CD4-positive, CD25-positive, alpha-beta regulatory T cell (primary cell): Measurements from ENCODE around the gene ZSCAN18. TPM values are rescaled to one million over a fixed set of nuclear protein-coding genes. Genes with fewer than 3 reads are reported as not detected.
"Not testable (repeated sequence)": the region's sequence is repeated elsewhere in the genome, so short reads cannot be mapped to it uniquely, and the experiment has no call there.

ENCODE experiments used
- ATAC-seq, 2 donors: fragments of 150-1000 bp; cut with Tn5 transposase; one replicate each; pipeline ENCODE4 v1.10.0; 2021; ENCODE audit warnings: low read depth in 2 of 2, moderate number of reproducible peaks in 2 of 2, moderate library complexity in 1 of 2
- DNase-seq, 3 donors: peaks; one replicate each; pipeline versions ENCODE4 v3.0.0 to v3.0.0-alpha.2; 2012 to 2022; ENCODE audit warnings: mixed read lengths in 1 of 3
- H3K27ac ChIP-seq: one replicate; pipeline ENCODE4 v1.7.0; 2013; ENCODE audit warnings: mild to moderate bottlenecking, low read length; ENCODE audit not compliant: insufficient read depth, poor library complexity, severe bottlenecking
- H3K27me3 ChIP-seq: one replicate; pipeline ENCODE4 v1.7.0; 2013; ENCODE audit warnings: low read length; ENCODE audit not compliant: control insufficient read depth, insufficient read depth
- H3K36me3 ChIP-seq: one replicate; pipeline ENCODE4 v1.7.0; 2013; ENCODE audit warnings: mild to moderate bottlenecking, low read length, moderate library complexity; ENCODE audit not compliant: control insufficient read depth, insufficient read depth
- H3K4me1 ChIP-seq: 2 replicates; pipeline ENCODE4 v1.7.0; 2013; ENCODE audit warnings: mild to moderate bottlenecking, low read length; ENCODE audit not compliant: insufficient read depth, control insufficient read depth, poor library complexity, severe bottlenecking
- H3K4me3 ChIP-seq: one replicate; pipeline ENCODE4 v1.7.0; 2013; ENCODE audit warnings: low read depth, mild to moderate bottlenecking, low read length, moderate library complexity
- H3K9me3 ChIP-seq, 2 experiments: 1 replicate in 1 of 2; 2 replicates in 1 of 2; pipeline ENCODE4 v1.7.0; 2013; ENCODE audit warnings: low read length in 2 of 2, mild to moderate bottlenecking in 1 of 2, moderate library complexity in 1 of 2; ENCODE audit not compliant: control insufficient read depth in 2 of 2
- H3K27ac Mint-ChIP-seq, 3 donors: one replicate each; pipeline ENCODE4 v1.8.0; 2020 to 2022; ENCODE audit warnings: mild to moderate bottlenecking in 3 of 3, mixed read lengths in 3 of 3, moderate library complexity in 2 of 3
- H3K27me3 Mint-ChIP-seq: one replicate; pipeline ENCODE4 v1.8.0; 2022; ENCODE audit warnings: mild to moderate bottlenecking, mixed read lengths
- H3K36me3 Mint-ChIP-seq: one replicate; pipeline ENCODE4 v1.8.0; 2020; ENCODE audit warnings: mixed read lengths
- H3K4me1 Mint-ChIP-seq, 4 donors: one replicate each; pipeline ENCODE4 v1.8.0; 2020 to 2022; ENCODE audit warnings: mixed read lengths in 4 of 4, mild to moderate bottlenecking in 1 of 4
- H3K4me3 Mint-ChIP-seq, 4 donors: one replicate each; pipeline ENCODE4 v1.8.0; 2020 to 2022; ENCODE audit warnings: mild to moderate bottlenecking in 4 of 4, mixed read lengths in 4 of 4, moderate library complexity in 3 of 4
- H3K9me3 Mint-ChIP-seq, 7 donors: one replicate each; pipeline ENCODE4 v1.8.0; 2020 to 2022; ENCODE audit warnings: mixed read lengths in 7 of 7, mild to moderate bottlenecking in 3 of 7, moderate library complexity in 2 of 7
- polyA plus RNA-seq, 4 donors: library from polyadenylated mRNA; unstranded; fragments of 300-500 nt; fragmentation: Illumina TruSeq; gene quantifications; one replicate each; pipeline ENCODE4 v1.2.3, GENCODE V29; 2021
- total RNA-seq: library from RNA; stranded (reverse); gene quantifications from one replicate; pipeline ENCODE4 v1.2.3, GENCODE V29; 2022

The ZSCAN18 gene
- total RNA-seq (13.4 TPM), polyA plus RNA-seq (10 to 100 TPM in 2 of 4 donors, 1 to 10 TPM in 2; 3.9 to 17.7 (median 12.0) TPM)

- Mint-ChIP-seq H3K9me3 (peaks cover 0 to 38% (median 12%) of the 10 kb centered on the region in 7 donors), H3K36me3 (peaks cover 12% of the 10 kb centered on the region), H3K27ac (peak within 1 kb of the TSS; percentile 100), H3K4me3 (peak within 1 kb of the TSS; percentile 81 to 95 (median 91)), H3K4me1 (peaks cover 5 to 20% (median 8%) of the 10 kb centered on the region in 4 donors), H3K27me3 (peaks cover 5% of the 10 kb centered on the region)
- DNase-seq = peak; percentile 85 to 97 (median 90)
- Histone ChIP-seq H3K4me3 (peak within 1 kb of the TSS; percentile 77), H3K27me3 (no peaks in the 10 kb centered on the region), H3K36me3 (peaks cover 4% of the 10 kb centered on the region), H3K27ac (peak within 1 kb of the TSS; percentile 99), H3K9me3 (peaks cover 25 to 69% of the 10 kb centered on the region in 2 experiments), H3K4me1 (peaks cover 12% of the 10 kb centered on the region)
- ATAC-seq = peak; percentile 96 to 97
Measured at GRCh38 chr19:58097781-58098681, at the start of gene ZSCAN18. ZSCAN18 (minus strand) TSS chr19:58098231; CDS start chr19:58090267, 7,964 bp downstream.

GRCh38 chr19:58147475-58147874 lies 49.4 kb upstream of the ZSCAN18 start:
- not testable (repeated sequence) for H3K27me3 ChIP-seq, H3K27ac Mint-ChIP-seq, H3K27me3 Mint-ChIP-seq, ATAC-seq, H3K4me3 Mint-ChIP-seq, H3K4me1 ChIP-seq, H3K27ac ChIP-seq, H3K4me3 ChIP-seq, H3K36me3 Mint-ChIP-seq, DNase-seq
- Mint-ChIP-seq H3K9me3 (peaks cover 0 to 39% (median 13%) of the 10 kb centered on the region in 7 donors), H3K4me1 (peaks cover 7 to 28% (median 14%) of the 10 kb centered on the region in 4 donors)
- Histone ChIP-seq H3K36me3 (peaks cover 10% of the 10 kb centered on the region), H3K9me3 (peaks cover 26 to 38% of the 10 kb centered on the region in 2 experiments)

GRCh38 chr19:58145849-58146248 lies 47.8 kb upstream of the ZSCAN18 start:
- peaks cover 21% of the 10 kb centered on the region for H3K36me3 ChIP-seq
- no peak overlapping the region for H3K4me3 ChIP-seq
- peaks cover 10% of the 10 kb centered on the region for H3K4me1 ChIP-seq
- no peaks in the 10 kb centered on the region for H3K27me3 Mint-ChIP-seq
- peaks cover 30 to 54% of the 10 kb centered on the region in 2 experiments for H3K9me3 ChIP-seq
- no peak overlapping the region for H3K27ac ChIP-seq
- peaks cover 3 to 44% (median 16%) of the 10 kb centered on the region in 7 donors for H3K9me3 Mint-ChIP-seq
- H3K4me3 Mint-ChIP-seq = peak overlapping the region in 2 of 4 donors; percentile 27 to 39
- DNase-seq (no peak), ATAC-seq (no peak)
- H3K27me3 ChIP-seq = no peaks in the 10 kb centered on the region
- H3K36me3 Mint-ChIP-seq = peaks cover 16% of the 10 kb centered on the region
- H3K4me1 Mint-ChIP-seq = peaks cover 4 to 18% (median 12%) of the 10 kb centered on the region in 4 donors
- no peak overlapping the region for H3K27ac Mint-ChIP-seq

GRCh38 chr19:58134244-58134643 lies 36.2 kb upstream of the ZSCAN18 start:
- H3K36me3 Mint-ChIP-seq = peaks cover 69% of the 10 kb centered on the region
- no peaks in the 10 kb centered on the region for H3K27me3 ChIP-seq
- peaks cover 78% of the 10 kb centered on the region for H3K36me3 ChIP-seq
- H3K27ac Mint-ChIP-seq = no peak overlapping the region
- H3K4me3 ChIP-seq = no peak overlapping the region
- no peaks in the 10 kb centered on the region for H3K4me1 ChIP-seq
- no peak for ATAC-seq
- no peak for DNase-seq
- H3K9me3 ChIP-seq = peaks cover 73 to 98% of the 10 kb centered on the region in 2 experiments
- peaks cover 0 to 84% (median 41%) of the 10 kb centered on the region in 7 donors for H3K9me3 Mint-ChIP-seq
- H3K27ac ChIP-seq = no peak overlapping the region
- no peaks in the 10 kb centered on the region for H3K4me1 Mint-ChIP-seq
- no peak overlapping the region for H3K4me3 Mint-ChIP-seq
- H3K27me3 Mint-ChIP-seq = no peaks in the 10 kb centered on the region

GRCh38 chr19:58129284-58129683 lies 31.3 kb upstream of the ZSCAN18 start:
- H3K9me3 Mint-ChIP-seq = peaks cover 0 to 90% (median 43%) of the 10 kb centered on the region in 7 donors
- peaks cover 77 to 98% of the 10 kb centered on the region in 2 experiments for H3K9me3 ChIP-seq
- H3K4me1 Mint-ChIP-seq = no peaks in the 10 kb centered on the region
- DNase-seq (no peak), ATAC-seq (no peak)
- H3K27me3 Mint-ChIP-seq = no peaks in the 10 kb centered on the region
- H3K27ac ChIP-seq = no peak overlapping the region
- H3K36me3 ChIP-seq = peaks cover 49% of the 10 kb centered on the region
- no peak overlapping the region for H3K4me3 Mint-ChIP-seq
- peak overlapping the region; percentile 9 for H3K4me3 ChIP-seq
- peaks cover 43% of the 10 kb centered on the region for H3K36me3 Mint-ChIP-seq
- H3K27ac Mint-ChIP-seq = no peak overlapping the region
- no peaks in the 10 kb centered on the region for H3K27me3 ChIP-seq
- H3K4me1 ChIP-seq = no peaks in the 10 kb centered on the region

GRCh38 chr19:58128041-58128685 lies 30.1 kb upstream of the ZSCAN18 start:
- ATAC-seq (no peak), DNase-seq (no peak)
- Histone ChIP-seq H3K4me3 (no peak overlapping the region), H3K27me3 (no peaks in the 10 kb centered on the region), H3K9me3 (peaks cover 73 to 98% of the 10 kb centered on the region in 2 experiments), H3K36me3 (peaks cover 38% of the 10 kb centered on the region), H3K4me1 (no peaks in the 10 kb centered on the region), H3K27ac (no peak overlapping the region)
- peaks cover 32% of the 10 kb centered on the region for H3K36me3 Mint-ChIP-seq
- H3K9me3 Mint-ChIP-seq = peaks cover 0 to 90% (median 37%) of the 10 kb centered on the region in 7 donors
- no peak overlapping the region for H3K27ac Mint-ChIP-seq
- H3K4me3 Mint-ChIP-seq = peak overlapping the region in 1 of 4 donors; percentile 9
- no peaks in the 10 kb centered on the region for H3K27me3 Mint-ChIP-seq
- no peaks in the 10 kb centered on the region for H3K4me1 Mint-ChIP-seq

- H3K36me3 Mint-ChIP-seq = peaks cover 5% of the 10 kb centered on the region
- H3K4me1 Mint-ChIP-seq = no peaks in the 10 kb centered on the region
- ATAC-seq = no peak
Measured at GRCh38 chr19:58123354-58123753, 25.3 kb upstream of the ZSCAN18 start.

More at GRCh38 chr19:58123354-58123753, 25.3 kb upstream of the ZSCAN18 start:
- H3K36me3 ChIP-seq = peaks cover 2% of the 10 kb centered on the region
- H3K9me3 Mint-ChIP-seq = peaks cover 4 to 92% (median 27%) of the 10 kb centered on the region in 7 donors
- no peak overlapping the region for H3K27ac ChIP-seq
- no peaks in the 10 kb centered on the region for H3K4me1 ChIP-seq
- H3K27me3 Mint-ChIP-seq = no peaks in the 10 kb centered on the region
- no peak overlapping the region for H3K27ac Mint-ChIP-seq
- H3K9me3 ChIP-seq = peaks cover 69 to 99% of the 10 kb centered on the region in 2 experiments
- H3K4me3 ChIP-seq = no peak overlapping the region
- H3K4me3 Mint-ChIP-seq = no peak overlapping the region
- no peaks in the 10 kb centered on the region for H3K27me3 ChIP-seq
- DNase-seq = no peak
